ENCODE measurements around the gene TPST2. TPM values are rescaled to one million over a fixed set of nuclear protein-coding genes. Genes with fewer than 3 reads are reported as not detected.

The TPST2 gene
- total and polyA plus RNA-seq, 9 of the 15 experiments (the other 6 are each of a cell fraction or from before 2014, with no cell fraction given), result 14.2 to 123 (median 60.1) TPM

DNA sequence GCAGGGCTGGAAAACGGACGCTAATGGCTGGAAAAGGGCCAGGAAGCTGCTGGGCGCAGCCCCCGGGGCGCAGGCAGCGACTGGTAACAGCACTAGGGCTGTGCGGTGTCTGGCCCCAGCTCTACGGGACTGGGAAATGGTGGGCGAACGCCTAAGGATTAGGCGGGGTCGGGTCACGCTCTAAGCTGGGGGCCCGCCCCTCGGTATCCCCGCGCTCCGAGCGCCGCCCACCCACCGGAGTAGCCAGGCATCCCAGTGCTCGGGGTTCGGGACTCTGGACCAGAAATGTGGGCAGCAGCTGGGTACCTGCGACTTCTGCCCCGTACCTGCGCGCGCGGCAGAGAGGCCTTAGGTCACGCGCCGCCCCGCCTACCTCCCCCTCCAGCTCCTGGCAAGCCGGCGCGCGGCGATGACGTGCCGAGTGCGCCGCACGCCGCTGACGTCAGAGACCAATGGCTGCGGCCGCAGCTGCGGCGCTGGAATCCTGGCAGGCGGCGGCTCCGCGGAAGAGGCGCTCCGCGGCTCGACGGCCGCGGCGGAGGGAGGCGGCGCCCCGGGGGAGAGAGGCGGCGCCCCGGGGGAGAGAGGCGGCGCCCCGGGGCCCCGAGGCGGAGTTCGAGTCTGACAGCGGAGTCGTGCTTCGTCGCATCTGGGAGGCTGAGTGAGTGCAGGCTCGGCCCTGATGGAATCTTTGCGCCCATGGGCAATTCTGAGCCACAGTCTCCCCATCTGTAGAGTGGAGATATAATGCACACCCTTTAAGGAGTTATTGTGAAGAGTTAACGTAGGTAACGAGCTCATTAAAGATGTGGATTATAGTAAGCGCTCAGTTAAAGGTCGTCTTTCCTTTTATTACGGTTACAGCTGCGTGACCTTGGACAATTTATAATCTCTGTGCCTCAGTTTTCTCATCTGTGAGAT lies 106.2 kb downstream of the TPST2 start, which contains the start of the genes HPS4 and SRRD (continued):
- no peak for TF ChIP-seq MGA (IDR thresholded peaks at IDR 0.05)
- no peak for TF ChIP-seq ZNF57 (CRISPR knock-in tag; IDR thresholded peaks at IDR 0.05)
- TF ChIP-seq, protein P1, sequence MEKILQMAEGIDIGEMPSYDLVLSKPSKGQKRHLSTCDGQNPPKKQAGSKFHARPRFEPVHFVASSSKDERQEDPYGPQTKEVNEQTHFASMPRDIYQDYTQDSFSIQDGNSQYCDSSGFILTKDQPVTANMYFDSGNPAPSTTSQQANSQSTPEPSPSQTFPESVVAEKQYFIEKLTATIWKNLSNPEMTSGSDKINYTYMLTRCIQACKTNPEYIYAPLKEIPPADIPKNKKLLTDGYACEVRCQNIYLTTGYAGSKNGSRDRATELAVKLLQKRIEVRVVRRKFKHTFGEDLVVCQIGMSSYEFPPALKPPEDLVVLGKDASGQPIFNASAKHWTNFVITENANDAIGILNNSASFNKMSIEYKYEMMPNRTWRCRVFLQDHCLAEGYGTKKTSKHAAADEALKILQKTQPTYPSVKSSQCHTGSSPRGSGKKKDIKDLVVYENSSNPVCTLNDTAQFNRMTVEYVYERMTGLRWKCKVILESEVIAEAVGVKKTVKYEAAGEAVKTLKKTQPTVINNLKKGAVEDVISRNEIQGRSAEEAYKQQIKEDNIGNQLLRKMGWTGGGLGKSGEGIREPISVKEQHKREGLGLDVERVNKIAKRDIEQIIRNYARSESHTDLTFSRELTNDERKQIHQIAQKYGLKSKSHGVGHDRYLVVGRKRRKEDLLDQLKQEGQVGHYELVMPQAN (IDR thresholded peaks at IDR 0.05; ENCODE audit: borderline replicate concordance), result peak; percentile 62; the same call in 1 of the 2 replicates
- no peak for TF ChIP-seq HIVEP1 (CRISPR knock-in tag; IDR thresholded peaks at IDR 0.05)
- no peak for TF ChIP-seq THRAP3 (IDR thresholded peaks at IDR 0.05; ENCODE audit: borderline replicate concordance)
- no peak for TF ChIP-seq ZC3H11A (IDR thresholded peaks at IDR 0.05; ENCODE audit: low read depth, low read length)
- peak; percentile 82 for TF ChIP-seq TAF1 (IDR thresholded peaks at IDR 0.05; ENCODE audit: control insufficient read depth, extremely low read depth, insufficient read depth, low read length, severe bottlenecking)
- TF ChIP-seq ZNF398 (CRISPR knock-in tag; IDR thresholded peaks at IDR 0.05), result no peak
- TF ChIP-seq ZNF507 (tag; conservative IDR thresholded peaks at IDR 0.05), result no peak
- TF ChIP-seq POLR2G (IDR thresholded peaks at IDR 0.05; ENCODE audit: low read depth, low read length), result peak; percentile 87
- no peak for TF ChIP-seq OTX1 (CRISPR knock-in tag; IDR thresholded peaks at IDR 0.05)
